ENCODE data around the gene ZNF324. TPM values are rescaled to one million over a fixed set of nuclear protein-coding genes. Genes with fewer than 3 reads are reported as not detected.

Gene ZNF324
- total and polyA plus RNA-seq, 9 of the 15 experiments (the other 6 are each of a cell fraction or from before 2014, with no cell fraction given) = 0.92 to 16.4 (median 5.3) TPM

DNA sequence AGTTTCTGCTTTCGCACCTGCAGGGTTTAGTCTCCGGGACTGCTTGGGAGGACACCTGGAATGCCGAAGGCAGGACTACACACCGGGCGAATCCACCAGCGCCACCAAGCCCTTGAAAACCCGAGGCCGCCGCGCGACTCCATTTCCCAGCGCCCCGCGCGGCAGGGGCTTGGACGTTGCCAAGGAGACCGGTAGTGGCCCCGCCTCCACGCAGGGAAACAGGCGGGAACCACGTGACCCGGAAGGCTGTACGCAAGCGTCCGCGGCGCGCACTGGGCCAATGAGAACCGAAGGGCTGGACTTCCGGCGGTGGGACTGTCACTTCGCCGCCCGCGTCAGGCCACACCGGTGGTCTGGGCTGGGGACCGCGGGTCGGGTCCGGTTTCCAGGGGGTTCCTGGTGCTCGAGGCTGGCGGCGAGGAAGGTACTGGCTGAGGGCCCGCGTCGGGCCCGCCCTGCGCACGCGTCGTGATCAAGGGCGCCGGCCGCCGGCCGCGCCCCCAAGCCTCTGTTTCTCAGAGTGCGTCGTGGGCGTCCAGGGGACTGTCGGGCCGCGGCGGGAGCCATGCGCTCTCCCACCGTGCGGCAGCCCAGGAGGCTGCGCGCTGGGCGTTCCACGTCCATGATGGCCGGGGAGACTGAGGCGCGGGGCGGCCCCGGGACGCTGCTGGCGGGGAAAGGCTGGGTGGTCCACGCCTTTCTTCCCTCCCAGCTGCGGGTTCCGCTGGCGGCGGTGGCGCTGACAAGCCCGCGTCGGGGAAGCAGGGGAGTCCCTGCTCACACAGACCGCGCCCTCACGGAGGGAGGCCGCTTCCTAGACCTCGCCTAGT lies at the start of gene ZNF324 (continued):
- TF ChIP-seq, protein P1, sequence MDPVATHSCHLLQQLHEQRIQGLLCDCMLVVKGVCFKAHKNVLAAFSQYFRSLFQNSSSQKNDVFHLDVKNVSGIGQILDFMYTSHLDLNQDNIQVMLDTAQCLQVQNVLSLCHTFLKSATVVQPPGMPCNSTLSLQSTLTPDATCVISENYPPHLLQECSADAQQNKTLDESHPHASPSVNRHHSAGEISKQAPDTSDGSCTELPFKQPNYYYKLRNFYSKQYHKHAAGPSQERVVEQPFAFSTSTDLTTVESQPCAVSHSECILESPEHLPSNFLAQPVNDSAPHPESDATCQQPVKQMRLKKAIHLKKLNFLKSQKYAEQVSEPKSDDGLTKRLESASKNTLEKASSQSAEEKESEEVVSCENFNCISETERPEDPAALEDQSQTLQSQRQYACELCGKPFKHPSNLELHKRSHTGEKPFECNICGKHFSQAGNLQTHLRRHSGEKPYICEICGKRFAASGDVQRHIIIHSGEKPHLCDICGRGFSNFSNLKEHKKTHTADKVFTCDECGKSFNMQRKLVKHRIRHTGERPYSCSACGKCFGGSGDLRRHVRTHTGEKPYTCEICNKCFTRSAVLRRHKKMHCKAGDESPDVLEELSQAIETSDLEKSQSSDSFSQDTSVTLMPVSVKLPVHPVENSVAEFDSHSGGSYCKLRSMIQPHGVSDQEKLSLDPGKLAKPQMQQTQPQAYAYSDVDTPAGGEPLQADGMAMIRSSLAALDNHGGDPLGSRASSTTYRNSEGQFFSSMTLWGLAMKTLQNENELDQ (CRISPR knock-in tag; IDR thresholded peaks at IDR 0.05; ENCODE audit: borderline replicate concordance) = no peak
- TF ChIP-seq NFIX (CRISPR knock-in tag; IDR thresholded peaks at IDR 0.05; ENCODE audit: low read depth) (no peak), ZNF133 (CRISPR knock-in tag; IDR thresholded peaks at IDR 0.05) (0 out of 2 replicates have a peak, but pooled peaks have one; percentile 1), RAD51 (IDR thresholded peaks at IDR 0.05; ENCODE audit: borderline replicate concordance, low read depth) (peak; percentile 99), NELFE (IDR thresholded peaks at IDR 0.05; ENCODE audit: insufficient read depth, insufficient read length) (no peak), PHF8 (IDR thresholded peaks at IDR 0.05; ENCODE audit: borderline replicate concordance, low read length) (peak; percentile 77; the same call in 1 of the 2 replicates), FOXA1 (IDR thresholded peaks at IDR 0.05; ENCODE audit: borderline replicate concordance) (no peak), FOXP1 (CRISPR knock-in tag; IDR thresholded peaks at IDR 0.05) (no peak), ZNF584 (CRISPR knock-in tag; IDR thresholded peaks at IDR 0.05; ENCODE audit: low read depth) (no peak), NFIC (IDR thresholded peaks at IDR 0.05) (peak; percentile 26), BMI1 (IDR thresholded peaks at IDR 0.05; ENCODE audit: low read length) (peak; percentile 86), EZH2 (IDR thresholded peaks at IDR 0.05; ENCODE audit: borderline replicate concordance, low read depth, low read length) (no peak), ZFX (CRISPR knock-in tag; IDR thresholded peaks at IDR 0.05) (peak; percentile 57), ZNF24 (IDR thresholded peaks at IDR 0.05) (no peak), ZNF408 (CRISPR knock-in tag; IDR thresholded peaks at IDR 0.05; ENCODE audit: low read depth) (no peak), XRCC3 (IDR thresholded peaks at IDR 0.05) (no peak)
- TF ChIP-seq, protein P2, sequence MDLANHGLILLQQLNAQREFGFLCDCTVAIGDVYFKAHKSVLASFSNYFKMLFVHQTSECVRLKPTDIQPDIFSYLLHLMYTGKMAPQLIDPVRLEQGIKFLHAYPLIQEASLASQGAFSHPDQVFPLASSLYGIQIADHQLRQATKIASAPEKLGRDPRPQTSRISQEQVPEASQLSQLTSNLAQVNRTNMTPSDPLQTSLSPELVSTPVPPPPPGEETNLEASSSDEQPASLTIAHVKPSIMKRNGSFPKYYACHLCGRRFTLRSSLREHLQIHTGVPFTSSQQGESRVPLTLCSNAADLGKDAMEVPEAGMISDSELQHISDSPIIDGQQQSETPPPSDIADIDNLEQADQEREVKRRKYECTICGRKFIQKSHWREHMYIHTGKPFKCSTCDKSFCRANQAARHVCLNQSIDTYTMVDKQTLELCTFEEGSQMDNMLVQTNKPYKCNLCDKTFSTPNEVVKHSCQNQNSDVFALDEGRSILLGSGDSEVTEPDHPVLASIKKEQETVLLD (IDR thresholded peaks at IDR 0.05) = no peak
- TF ChIP-seq, protein P3, sequence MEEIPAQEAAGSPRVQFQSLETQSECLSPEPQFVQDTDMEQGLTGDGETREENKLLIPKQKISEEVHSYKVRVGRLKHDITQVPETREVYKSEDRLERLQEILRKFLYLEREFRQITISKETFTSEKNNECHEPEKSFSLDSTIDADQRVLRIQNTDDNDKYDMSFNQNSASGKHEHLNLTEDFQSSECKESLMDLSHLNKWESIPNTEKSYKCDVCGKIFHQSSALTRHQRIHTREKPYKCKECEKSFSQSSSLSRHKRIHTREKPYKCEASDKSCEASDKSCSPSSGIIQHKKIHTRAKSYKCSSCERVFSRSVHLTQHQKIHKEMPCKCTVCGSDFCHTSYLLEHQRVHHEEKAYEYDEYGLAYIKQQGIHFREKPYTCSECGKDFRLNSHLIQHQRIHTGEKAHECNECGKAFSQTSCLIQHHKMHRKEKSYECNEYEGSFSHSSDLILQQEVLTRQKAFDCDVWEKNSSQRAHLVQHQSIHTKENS (CRISPR knock-in tag; IDR thresholded peaks at IDR 0.05) = no peak
- TF ChIP-seq, protein P4, sequence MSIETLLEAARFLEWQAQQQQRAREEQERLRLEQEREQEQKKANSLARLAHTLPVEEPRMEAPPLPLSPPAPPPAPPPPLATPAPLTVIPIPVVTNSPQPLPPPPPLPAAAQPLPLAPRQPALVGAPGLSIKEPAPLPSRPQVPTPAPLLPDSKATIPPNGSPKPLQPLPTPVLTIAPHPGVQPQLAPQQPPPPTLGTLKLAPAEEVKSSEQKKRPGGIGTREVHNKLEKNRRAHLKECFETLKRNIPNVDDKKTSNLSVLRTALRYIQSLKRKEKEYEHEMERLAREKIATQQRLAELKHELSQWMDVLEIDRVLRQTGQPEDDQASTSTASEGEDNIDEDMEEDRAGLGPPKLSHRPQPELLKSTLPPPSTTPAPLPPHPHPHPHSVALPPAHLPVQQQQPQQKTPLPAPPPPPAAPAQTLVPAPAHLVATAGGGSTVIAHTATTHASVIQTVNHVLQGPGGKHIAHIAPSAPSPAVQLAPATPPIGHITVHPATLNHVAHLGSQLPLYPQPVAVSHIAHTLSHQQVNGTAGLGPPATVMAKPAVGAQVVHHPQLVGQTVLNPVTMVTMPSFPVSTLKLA (conservative IDR thresholded peaks at IDR 0.05) = peak; percentile 95 to 96
- TF ChIP-seq, protein P5, sequence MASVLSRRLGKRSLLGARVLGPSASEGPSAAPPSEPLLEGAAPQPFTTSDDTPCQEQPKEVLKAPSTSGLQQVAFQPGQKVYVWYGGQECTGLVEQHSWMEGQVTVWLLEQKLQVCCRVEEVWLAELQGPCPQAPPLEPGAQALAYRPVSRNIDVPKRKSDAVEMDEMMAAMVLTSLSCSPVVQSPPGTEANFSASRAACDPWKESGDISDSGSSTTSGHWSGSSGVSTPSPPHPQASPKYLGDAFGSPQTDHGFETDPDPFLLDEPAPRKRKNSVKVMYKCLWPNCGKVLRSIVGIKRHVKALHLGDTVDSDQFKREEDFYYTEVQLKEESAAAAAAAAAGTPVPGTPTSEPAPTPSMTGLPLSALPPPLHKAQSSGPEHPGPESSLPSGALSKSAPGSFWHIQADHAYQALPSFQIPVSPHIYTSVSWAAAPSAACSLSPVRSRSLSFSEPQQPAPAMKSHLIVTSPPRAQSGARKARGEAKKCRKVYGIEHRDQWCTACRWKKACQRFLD (CRISPR knock-in tag; IDR thresholded peaks at IDR 0.05) = no peak; the same call in 1 of the 2 replicates

Data from K562 (cell line).